Measurements from ENCODE around the gene PIGO. TPM values are rescaled to one million over a fixed set of nuclear protein-coding genes. Genes with fewer than 3 reads are reported as not detected.

PIGO gene
- total RNA-seq, 5 donors from 2014 or later (not counting 1 experiment from before 2014, with no cell fraction given) = 23.0 to 32.1 (median 29.9) TPM

- DNase-seq = no peak
- Mint-ChIP-seq H3K27me3 (no peaks in the 10 kb centered on the region), H3K36me3 (peaks cover 55% of the 10 kb centered on the region), H3K27ac (no peak overlapping the region), H3K4me3 (no peak overlapping the region), H3K4me1 (peaks cover 4 to 6% (median 4%) of the 10 kb centered on the region in 3 donors), H3K9me3 (no peaks in the 10 kb centered on the region)
- ChIA-PET POLR2A (no interaction called here), CTCF (no interaction called here)
- H3K27me3 ChIP-seq (replicated peaks in 1 of 2; ENCODE audit: control insufficient read depth in 2 of 2, extremely low read depth in 1 of 2, insufficient read depth in 2 of 2, low read length in 1 of 2) = no peaks in the 10 kb centered on the region
- no peak overlapping the region for H3K27ac ChIP-seq (ENCODE audit: low read length)
- H3K36me3 ChIP-seq (ENCODE audit: control insufficient read depth in 2 of 2, extremely low read depth in 1 of 2, insufficient read depth in 1 of 2, low read length in 1 of 2) = peaks cover 10 to 46% of the 10 kb centered on the region in 2 donors
- no peak for ATAC-seq (replicated peaks in 1 of 4)
- no peaks in the 10 kb centered on the region for H3K9me3 ChIP-seq
- no peaks in the 10 kb centered on the region for H3K4me1 ChIP-seq (ENCODE audit: control insufficient read depth in 1 of 2, extremely low read depth in 1 of 2, insufficient read depth in 2 of 2, low read length in 2 of 2)
- WGBS (ENCODE audit: insufficient coverage) = 98% methylated on average over 5 of the region's 14 CpGs
- H3K4me3 ChIP-seq (ENCODE audit: control insufficient read depth in 1 of 2, extremely low read depth in 1 of 2, low read length in 1 of 2) = no peak overlapping the region
These were observed 41.3 kb downstream of the PIGO start for GRCh38 chr9:35054871-35055644.

- no peaks in the 10 kb centered on the region for H3K9me3 Mint-ChIP-seq
- Histone ChIP-seq H3K9me3 (no peaks in the 10 kb centered on the region), H3K36me3 (ENCODE audit: control insufficient read depth in 2 of 2, extremely low read depth in 1 of 2, insufficient read depth in 1 of 2, low read length in 1 of 2) (peaks cover 6 to 39% of the 10 kb centered on the region in 2 donors), H3K27ac (ENCODE audit: low read length) (no peak overlapping the region), H3K4me3 (ENCODE audit: control insufficient read depth in 1 of 2, extremely low read depth in 1 of 2, low read length in 1 of 2) (no peak overlapping the region), H3K27me3 (replicated peaks in 1 of 2; ENCODE audit: control insufficient read depth in 2 of 2, extremely low read depth in 1 of 2, insufficient read depth in 2 of 2, low read length in 1 of 2) (no peaks in the 10 kb centered on the region), H3K4me1 (ENCODE audit: control insufficient read depth in 1 of 2, extremely low read depth in 1 of 2, insufficient read depth in 2 of 2, low read length in 2 of 2) (no peaks in the 10 kb centered on the region)
- no peaks in the 10 kb centered on the region for H3K27me3 Mint-ChIP-seq
- peaks cover 4 to 6% (median 4%) of the 10 kb centered on the region in 3 donors for H3K4me1 Mint-ChIP-seq
- DNase-seq (no peak), ATAC-seq (replicated peaks in 1 of 4) (no peak)
- 90% methylated on average over 2 of the region's 5 CpGs for WGBS (ENCODE audit: insufficient coverage)
- H3K27ac Mint-ChIP-seq = no peak overlapping the region
- no peak overlapping the region for H3K4me3 Mint-ChIP-seq
- ChIA-PET POLR2A (interaction anchor here in 1 of 2 donors (0.7 kb wide), 1 partner anchor 155 kb away, joined by 4 read pairs; no protein-coding TSS in a partner anchor), CTCF (no interaction called here)
- peaks cover 48% of the 10 kb centered on the region for H3K36me3 Mint-ChIP-seq
These were observed 42.1 kb downstream of the PIGO start for GRCh38 chr9:35054185-35054835.

DNA sequence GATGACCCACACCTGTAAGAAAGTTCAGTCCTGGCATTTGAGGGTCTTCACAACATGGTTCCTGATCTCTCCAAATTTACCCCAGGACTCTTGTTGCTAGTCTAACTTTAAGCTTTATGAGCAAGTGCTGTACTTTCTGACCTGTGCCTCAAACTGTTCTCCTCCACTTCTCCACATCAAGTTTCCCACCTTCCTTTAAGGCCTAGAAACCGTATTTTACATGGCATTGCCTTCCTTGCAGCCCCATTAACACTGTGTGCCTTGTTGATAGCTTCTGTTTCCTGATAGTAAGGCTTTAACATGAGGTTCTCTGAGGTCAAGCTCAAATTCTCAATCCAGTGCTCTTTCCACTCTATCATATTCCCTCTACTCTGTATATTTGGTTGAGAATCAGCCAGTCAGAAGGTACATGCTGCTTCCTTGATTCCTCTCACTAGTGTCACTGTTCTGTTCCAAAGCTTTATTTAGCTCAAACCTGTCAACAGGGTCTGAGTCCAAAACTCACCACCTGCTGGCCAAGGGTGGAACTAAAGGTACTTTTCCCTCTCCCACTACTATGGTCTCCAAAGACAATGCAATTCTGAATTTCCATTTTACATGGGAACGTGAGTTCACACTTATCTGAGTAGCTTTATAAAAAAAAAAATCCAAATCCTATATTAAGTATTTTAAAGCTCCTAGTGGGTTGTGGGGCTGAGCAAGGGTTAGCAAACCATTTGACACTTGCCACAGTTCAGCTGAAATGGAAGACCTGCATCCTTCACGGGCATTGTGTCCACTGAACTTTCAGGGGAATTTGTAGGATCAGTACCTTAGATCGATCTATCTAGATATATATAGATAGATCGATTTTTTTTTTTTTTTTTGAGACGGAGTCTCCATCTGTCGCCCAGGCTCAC lies 45.1 kb downstream of the PIGO start:
- 100% methylated on average over 1 of the region's 7 CpGs for WGBS (ENCODE audit: insufficient coverage)
- Mint-ChIP-seq H3K36me3 (peaks cover 35% of the 10 kb centered on the region), H3K9me3 (no peaks in the 10 kb centered on the region), H3K4me1 (peaks cover 4 to 6% (median 4%) of the 10 kb centered on the region in 3 donors), H3K4me3 (no peak overlapping the region), H3K27me3 (no peaks in the 10 kb centered on the region), H3K27ac (peak overlapping the region in 1 of 2 donors; percentile 23)
- ATAC-seq (replicated peaks in 1 of 4) (peak; percentile 54 to 69 (median 64)), DNase-seq (peak in 31 of 35 experiments; percentile 9 to 67 (median 41))
- H3K9me3 ChIP-seq = no peaks in the 10 kb centered on the region
- H3K36me3 ChIP-seq (ENCODE audit: control insufficient read depth in 2 of 2, extremely low read depth in 1 of 2, insufficient read depth in 1 of 2, low read length in 1 of 2) = peaks cover 9 to 15% of the 10 kb centered on the region in 2 donors
- no peaks in the 10 kb centered on the region for H3K4me1 ChIP-seq (ENCODE audit: control insufficient read depth in 1 of 2, extremely low read depth in 1 of 2, insufficient read depth in 2 of 2, low read length in 2 of 2)
- POLR2A ChIA-PET = interaction anchor here (0.5 to 1.4 kb wide), 5 partner anchors 17 to 1121 kb away, joined by 3 to 8 read pairs (median 6); partner anchors contain the start of gene DNAJB5 (in 1 of the 2)
- no peak overlapping the region for H3K4me3 ChIP-seq (ENCODE audit: control insufficient read depth in 1 of 2, extremely low read depth in 1 of 2, low read length in 1 of 2)
- H3K27me3 ChIP-seq (replicated peaks in 1 of 2; ENCODE audit: control insufficient read depth in 2 of 2, extremely low read depth in 1 of 2, insufficient read depth in 2 of 2, low read length in 1 of 2) = no peaks in the 10 kb centered on the region
- no peak overlapping the region for H3K27ac ChIP-seq (ENCODE audit: low read length)
- CTCF ChIA-PET = interaction anchor here (0.5 to 3.9 kb wide), 31 partner anchors 8 to 1183 kb away, joined by 3 to 56 read pairs (median 4); partner anchors contain the start of genes FANCG (in 1 of the 2), PIGO (in 1 of the 2) and VCP (in 1 of the 2)

GRCh38 chr9:35048511-35048910 lies 47.9 kb downstream of the PIGO start:
- Histone ChIP-seq H3K27me3 (replicated peaks in 1 of 2; ENCODE audit: control insufficient read depth in 2 of 2, extremely low read depth in 1 of 2, insufficient read depth in 2 of 2, low read length in 1 of 2) (no peaks in the 10 kb centered on the region), H3K4me1 (ENCODE audit: control insufficient read depth in 1 of 2, extremely low read depth in 1 of 2, insufficient read depth in 2 of 2, low read length in 2 of 2) (no peaks in the 10 kb centered on the region), H3K36me3 (ENCODE audit: control insufficient read depth in 2 of 2, extremely low read depth in 1 of 2, insufficient read depth in 1 of 2, low read length in 1 of 2) (peaks cover 13 to 22% of the 10 kb centered on the region in 2 donors), H3K27ac (ENCODE audit: low read length) (no peak overlapping the region), H3K9me3 (no peaks in the 10 kb centered on the region), H3K4me3 (ENCODE audit: control insufficient read depth in 1 of 2, extremely low read depth in 1 of 2, low read length in 1 of 2) (no peak overlapping the region)
- Mint-ChIP-seq H3K36me3 (peaks cover 24% of the 10 kb centered on the region), H3K4me1 (peaks cover 4 to 6% (median 4%) of the 10 kb centered on the region in 3 donors), H3K9me3 (no peaks in the 10 kb centered on the region), H3K27ac (no peak overlapping the region), H3K27me3 (no peaks in the 10 kb centered on the region), H3K4me3 (no peak overlapping the region)
- CTCF ChIA-PET = interaction anchor here in 1 of 2 donors (0.6 to 1.0 kb wide), 2 partner anchors 13 to 149 kb away, joined by 3 to 7 read pairs; no protein-coding TSS in a partner anchor
- DNase-seq (no peak), ATAC-seq (replicated peaks in 1 of 4) (no peak)
- 96% methylated on average over 2 of the region's 6 CpGs for WGBS (ENCODE audit: insufficient coverage)
- POLR2A ChIA-PET = no interaction called here

GRCh38 chr9:35044071-35044470 lies 52.3 kb downstream of the PIGO start:
- Mint-ChIP-seq H3K4me1 (no peaks in the 10 kb centered on the region), H3K36me3 (peaks cover 26% of the 10 kb centered on the region), H3K27ac (no peak overlapping the region), H3K9me3 (no peaks in the 10 kb centered on the region), H3K4me3 (no peak overlapping the region), H3K27me3 (no peaks in the 10 kb centered on the region)
- no peak overlapping the region for H3K27ac ChIP-seq (ENCODE audit: low read length)
- no peaks in the 10 kb centered on the region for H3K9me3 ChIP-seq
- CTCF ChIA-PET = no interaction called here
- no peaks in the 10 kb centered on the region for H3K27me3 ChIP-seq (replicated peaks in 1 of 2; ENCODE audit: control insufficient read depth in 2 of 2, extremely low read depth in 1 of 2, insufficient read depth in 2 of 2, low read length in 1 of 2)
- no peaks in the 10 kb centered on the region for H3K4me1 ChIP-seq (ENCODE audit: control insufficient read depth in 1 of 2, extremely low read depth in 1 of 2, insufficient read depth in 2 of 2, low read length in 2 of 2)
- H3K36me3 ChIP-seq (ENCODE audit: control insufficient read depth in 2 of 2, extremely low read depth in 1 of 2, insufficient read depth in 1 of 2, low read length in 1 of 2) = peaks cover 10 to 21% of the 10 kb centered on the region in 2 donors
- WGBS (ENCODE audit: insufficient coverage) = 100% methylated on average over 1 of the region's 3 CpGs
- no peak for ATAC-seq (replicated peaks in 1 of 4)
- DNase-seq = no peak
- no peak overlapping the region for H3K4me3 ChIP-seq (ENCODE audit: control insufficient read depth in 1 of 2, extremely low read depth in 1 of 2, low read length in 1 of 2)
- POLR2A ChIA-PET = no interaction called here
